ENCODE measurements around the gene WNK2.
A peak's percentile ranks its signal among the peaks of the same experiment; 100 is the strongest.

Gene WNK2

GRCh38 chr9:93187047-93187446 is 3.1 kb downstream of the WNK2 start:
- DNase-seq (ENCODE audit: low read depth) = no peak
- peak overlapping the region; percentile 5 for H3K4me3 ChIP-seq (ENCODE audit: low read length)
- no peak for TF ChIP-seq CTCF (conservative IDR thresholded peaks at IDR 0.05; ENCODE audit: low read depth, low read length)

DNA sequence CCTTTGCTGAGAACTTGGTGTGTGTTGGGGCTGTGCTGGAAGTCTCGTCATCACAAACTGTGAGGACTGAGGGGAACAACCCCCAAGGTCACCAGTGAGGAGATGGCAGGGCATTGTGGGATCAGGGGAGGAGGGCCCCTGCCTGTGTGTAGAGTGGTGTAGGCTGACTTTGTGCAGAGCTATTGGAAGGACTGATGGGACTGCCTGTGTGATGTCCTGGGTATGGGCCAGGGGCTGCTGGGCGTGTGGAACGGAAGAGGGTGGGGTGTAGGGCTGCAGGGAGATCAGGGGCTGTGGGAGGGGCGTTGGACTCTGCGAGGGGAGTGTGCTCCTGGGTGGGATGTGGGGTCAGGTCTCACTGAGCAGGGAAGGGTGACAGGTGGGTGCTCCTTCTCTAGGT is 3.6 kb downstream of the WNK2 start:
- no peak overlapping the region for H3K4me3 ChIP-seq (ENCODE audit: low read length)
- no peak for DNase-seq (ENCODE audit: low read depth)
- TF ChIP-seq CTCF (conservative IDR thresholded peaks at IDR 0.05; ENCODE audit: low read depth, low read length) = no peak

GRCh38 chr9:93188426-93189368 is 4.8 kb downstream of the WNK2 start:
- no peak for TF ChIP-seq CTCF (conservative IDR thresholded peaks at IDR 0.05; ENCODE audit: low read depth, low read length)
- DNase-seq (ENCODE audit: low read depth) = no peak
- no peak overlapping the region for H3K4me3 ChIP-seq (ENCODE audit: low read length)

- H3K4me3 ChIP-seq (ENCODE audit: low read length) = no peak overlapping the region
- no peak for TF ChIP-seq CTCF (conservative IDR thresholded peaks at IDR 0.05; ENCODE audit: low read depth, low read length)
- DNase-seq (ENCODE audit: low read depth) = no peak
These were observed 5.6 kb downstream of the WNK2 start for GRCh38 chr9:93189369-93190132.

DNA sequence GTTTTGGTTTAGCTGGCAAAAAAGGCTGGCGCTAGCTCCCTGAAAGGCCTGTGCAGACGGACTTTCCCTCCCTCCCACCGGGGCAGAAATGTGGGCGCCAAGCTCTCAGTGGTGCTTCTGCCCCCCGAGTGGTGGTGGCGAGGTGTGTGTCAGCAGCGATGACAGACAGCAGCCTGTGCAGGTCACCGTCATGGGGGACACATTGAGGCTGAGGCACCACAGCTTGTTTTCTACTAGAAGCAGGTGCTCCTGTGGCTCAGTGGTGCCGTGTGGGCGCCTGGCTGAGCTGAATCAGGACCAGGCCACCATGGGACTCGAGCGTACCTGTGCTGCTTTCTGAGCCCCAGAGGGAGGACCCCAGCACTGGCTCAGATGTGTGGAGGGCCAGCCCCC is 6.2 kb downstream of the WNK2 start:
- TF ChIP-seq CTCF (conservative IDR thresholded peaks at IDR 0.05; ENCODE audit: low read depth, low read length) = no peak
- no peak overlapping the region for H3K4me3 ChIP-seq (ENCODE audit: low read length)
- no peak for DNase-seq (ENCODE audit: low read depth)

DNA sequence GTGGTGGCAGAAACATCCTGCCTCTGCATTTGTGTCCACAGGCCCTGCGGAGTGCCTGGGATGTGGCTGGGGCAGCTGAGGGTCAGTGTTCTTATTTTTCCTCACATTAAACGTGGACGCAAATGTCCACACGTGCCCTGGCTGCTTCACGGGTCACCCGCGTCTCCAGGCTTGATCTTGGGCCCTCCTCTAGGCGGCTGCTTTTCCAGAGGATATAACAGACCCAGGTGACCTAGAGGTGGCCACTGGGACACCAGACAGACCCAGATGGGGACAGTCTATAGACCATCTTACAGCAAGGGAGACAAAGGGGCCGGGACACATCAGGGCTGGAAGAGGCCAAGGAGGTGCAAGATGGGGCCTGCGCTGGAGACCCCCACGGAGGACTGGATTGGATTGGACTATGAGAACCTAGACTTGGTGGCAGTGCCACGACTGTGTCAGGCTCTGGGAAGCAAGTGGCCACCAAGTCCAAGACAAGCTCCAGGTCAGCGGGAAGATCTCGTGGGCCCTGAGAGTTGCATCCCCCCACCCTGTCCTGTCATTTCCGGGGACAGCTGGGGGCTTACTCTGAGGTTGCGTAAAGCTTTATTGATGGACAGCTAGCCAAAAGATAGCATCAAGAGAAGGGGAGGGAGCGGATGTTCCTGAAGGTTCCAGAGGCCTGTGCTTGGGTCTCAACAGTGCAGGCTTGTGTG is 6.9 kb downstream of the WNK2 start:
- H3K4me3 ChIP-seq (ENCODE audit: low read length) = no peak overlapping the region
- no peak for DNase-seq (ENCODE audit: low read depth)
- no peak for TF ChIP-seq CTCF (conservative IDR thresholded peaks at IDR 0.05; ENCODE audit: low read depth, low read length)

Measured in retinal pigment epithelial cell (primary cell).